Measurements from ENCODE around the gene TMEM8B. TPM values are rescaled to one million over a fixed set of nuclear protein-coding genes. Genes with fewer than 3 reads are reported as not detected.

TMEM8B gene
- total and polyA plus RNA-seq, 10 of the 15 experiments (the other 5 are each of a cell fraction or from before 2014, with no cell fraction given), result 0.19 to 7.6 (median 2.5) TPM

GRCh38 chr9:35859990-35860339, 30.9 kb downstream of the TMEM8B start:
- RAD21 ChIA-PET (ENCODE audit: unreplicated experiment), result interaction anchor here (1.3 to 4.7 kb wide), 2 partner anchors 33 to 61 kb away, joined by 3 to 18 read pairs; no protein-coding TSS in a partner anchor
- Histone ChIP-seq H2AFZ (ENCODE audit: control insufficient read depth, low read depth, low read length) (no peak overlapping the region), H3K27me3 (replicated peaks in 1 of 2; ENCODE audit: control insufficient read depth in 2 of 2, insufficient read depth in 2 of 2, low read length in 1 of 2) (no peaks in the 10 kb centered on the region), H3K9me3 (replicated peaks; ENCODE audit: control insufficient read depth, insufficient read depth, low read length) (no peaks in the 10 kb centered on the region), H3K79me2 (ENCODE audit: control insufficient read depth, insufficient read depth, low read length) (no peaks in the 10 kb centered on the region), H3K4me1 (ENCODE audit: control insufficient read depth, insufficient read depth, low read length) (no peaks in the 10 kb centered on the region), H4K20me1 (ENCODE audit: control insufficient read depth, insufficient read depth) (no peaks in the 10 kb centered on the region), H3K27ac (ENCODE audit: control insufficient read depth, insufficient read depth) (no peak overlapping the region), H3K36me3 (ENCODE audit: control insufficient read depth in 2 of 2, insufficient read depth in 2 of 2, low read length in 1 of 2) (no peaks in the 10 kb centered on the region), H3K9ac (ENCODE audit: control insufficient read depth, insufficient read depth, low read length) (no peak overlapping the region), H3K4me2 (ENCODE audit: control insufficient read depth, insufficient read depth) (no peak overlapping the region), H3K4me3 (no peak overlapping the region)
- SMC1A ChIA-PET (ENCODE audit: uncharacterized antibody, unreplicated experiment), result interaction anchor here (1.5 to 1.6 kb wide), 2 partner anchors 28 to 33 kb away, joined by 5 read pairs; no protein-coding TSS in a partner anchor
- intact Hi-C loops (cut with micrococcal nuclease; ENCODE audit: unreplicated experiment) (no loop called here), in situ Hi-C loops (cut with MboI) (no loop called here)
- CTCF ChIA-PET, result interaction anchor here (1.1 to 12.7 kb wide), 3 partner anchors 33 to 112 kb away, joined by 3 to 92 read pairs (median 5); partner anchors contain the start of genes FAM221B and TMEM8B
- POLR2A ChIA-PET, result no interaction called here
- FAIRE-seq (no peak), ATAC-seq (no peak), DNase-seq (ENCODE audit: low read depth, low spot score) (no peak)
- WGBS (ENCODE audit: insufficient coverage, insufficient replicate concordance, low lambda C conversion rate, missing lambda C conversion rate), result 36% methylated on average over 3 of the region's 3 CpGs
- no TSS peak for BruUV-seq (replicated peaks)
- no peak for TF ChIP-seq POLR2A (IDR thresholded peaks at IDR 0.05; ENCODE audit: low read depth, low read length)
- no peak for TF ChIP-seq HDGF (IDR thresholded peaks at IDR 0.05)

GRCh38 chr9:35861161-35861897, 32.3 kb downstream of the TMEM8B start:
- BruUV-seq (replicated peaks), result no TSS peak
- WGBS (ENCODE audit: insufficient coverage, insufficient replicate concordance, low lambda C conversion rate, missing lambda C conversion rate), result 50% methylated on average over 12 of the region's 12 CpGs
- H3K9me3 ChIP-seq (replicated peaks; ENCODE audit: control insufficient read depth, insufficient read depth, low read length), result no peaks in the 10 kb centered on the region
- ChIA-PET RAD21 (ENCODE audit: unreplicated experiment) (interaction anchor here (1.2 kb wide), 1 partner anchor 32 kb away, joined by 3 read pairs; the partner anchor contains the start of gene TMEM8B), SMC1A (ENCODE audit: uncharacterized antibody, unreplicated experiment) (interaction anchor here (0.9 to 1.5 kb wide), 2 partner anchors 30 to 71 kb away, joined by 3 to 5 read pairs; no protein-coding TSS in a partner anchor), POLR2A (interaction anchor here (0.6 kb wide), 1 partner anchor 84 kb away, joined by 6 read pairs; no protein-coding TSS in a partner anchor), CTCF (interaction anchor here (0.6 to 12.7 kb wide), 6 partner anchors 9 to 811 kb away, joined by 3 to 92 read pairs (median 3); partner anchors contain the start of genes FAM221B and TMEM8B)
- ATAC-seq, result no peak
- H3K36me3 ChIP-seq (ENCODE audit: control insufficient read depth in 2 of 2, insufficient read depth in 2 of 2, low read length in 1 of 2), result no peaks in the 10 kb centered on the region
- no peak overlapping the region for H3K4me3 ChIP-seq
- no peaks in the 10 kb centered on the region for H3K4me1 ChIP-seq (ENCODE audit: control insufficient read depth, insufficient read depth, low read length)
- H3K79me2 ChIP-seq (ENCODE audit: control insufficient read depth, insufficient read depth, low read length), result no peaks in the 10 kb centered on the region
- in situ Hi-C loops (cut with MboI) (no loop called here), intact Hi-C loops (cut with micrococcal nuclease; ENCODE audit: unreplicated experiment) (no loop called here)
- H3K27ac ChIP-seq (ENCODE audit: control insufficient read depth, insufficient read depth), result no peak overlapping the region
- H3K9ac ChIP-seq (ENCODE audit: control insufficient read depth, insufficient read depth, low read length), result no peak overlapping the region
- H2AFZ ChIP-seq (ENCODE audit: control insufficient read depth, low read depth, low read length), result no peak overlapping the region
- TF ChIP-seq ZNF592 (IDR thresholded peaks at IDR 0.05), result no peak
- TF ChIP-seq HDAC6 (IDR thresholded peaks at IDR 0.05; ENCODE audit: unreplicated experiment), result no peak
- no peak for TF ChIP-seq IKZF2 (IDR thresholded peaks at IDR 0.05)
- TF ChIP-seq ETV6 (conservative IDR thresholded peaks at IDR 0.05 in 1 of 2, IDR thresholded peaks at IDR 0.05 in 1 of 2; ENCODE audit: borderline replicate concordance in 1 of 2, low read depth in 1 of 2), result no peak
- no peak for TF ChIP-seq SMAD1 (IDR thresholded peaks at IDR 0.05; ENCODE audit: low read depth, partially characterized antibody)
- TF ChIP-seq ZNF207 (IDR thresholded peaks at IDR 0.05; ENCODE audit: borderline replicate concordance), result no peak
- TF ChIP-seq BMI1 (IDR thresholded peaks at IDR 0.05; ENCODE audit: borderline replicate concordance), result no peak
- FAIRE-seq, result no peak
- DNase-seq (ENCODE audit: low read depth, low spot score), result no peak
- no peak overlapping the region for H3K4me2 ChIP-seq (ENCODE audit: control insufficient read depth, insufficient read depth)
- no peaks in the 10 kb centered on the region for H4K20me1 ChIP-seq (ENCODE audit: control insufficient read depth, insufficient read depth)
- H3K27me3 ChIP-seq (replicated peaks in 1 of 2; ENCODE audit: control insufficient read depth in 2 of 2, insufficient read depth in 2 of 2, low read length in 1 of 2), result no peaks in the 10 kb centered on the region

Data from GM12878 (cell line).